GM23338 (cell line): Measurements from ENCODE around the gene OTOP2. TPM values are rescaled to one million over a fixed set of nuclear protein-coding genes. Genes with fewer than 3 reads are reported as not detected.

ENCODE experiments used
- ATAC-seq: fragments of 200-7000 bp; cut with Tn5 transposase; 3 replicates; pipeline ENCODE4 v1.9.1; 2020
- DNase-seq: peaks from one replicate; pipeline ENCODE4 v3.0.0-alpha.2; 2015; ENCODE audit warnings: low spot score
- H2AFZ ChIP-seq: fragments of 200-600 bp; sonication (generic); 2 replicates; pipeline ENCODE4 v1.8.0; 2016; ENCODE audit warnings: antibody characterized with exemption, mild to moderate bottlenecking, moderate library complexity
- H3F3A ChIP-seq: fragments of 200-600 bp; sonication (generic); replicated peaks from 2 replicates; pipeline ENCODE4 v1.8.0; 2017; ENCODE audit warnings: antibody characterized with exemption, mixed run types, low read depth
- H3K27ac ChIP-seq: fragments of 200-600 bp; sonication (generic); 2 replicates; pipeline ENCODE4 v1.6.1; 2016; ENCODE audit warnings: low read depth
- H3K27me3 ChIP-seq: fragments of 200-600 bp; sonication (generic); 2 replicates; pipeline ENCODE4 v1.8.0; 2016; ENCODE audit warnings: mild to moderate bottlenecking, mixed run types, moderate library complexity; ENCODE audit not compliant: insufficient read depth
- H3K36me3 ChIP-seq: fragments of 200-600 bp; sonication (generic); 2 replicates; pipeline ENCODE4 v1.8.0; 2016; ENCODE audit warnings: mild to moderate bottlenecking; ENCODE audit not compliant: insufficient read depth
- H3K4me1 ChIP-seq: fragments of 200-600 bp; sonication (generic); 2 replicates; pipeline ENCODE4 v1.8.0; 2016; ENCODE audit warnings: mild to moderate bottlenecking, moderate library complexity; ENCODE audit not compliant: insufficient read depth
- H3K4me2 ChIP-seq: fragments of 200-600 bp; sonication (generic); 2 replicates; pipeline ENCODE4 v1.7.1; 2017; ENCODE audit warnings: mixed run types
- H3K4me3 ChIP-seq: fragments of 200-600 bp; sonication (generic); 2 replicates; pipeline ENCODE4 v1.6.1; 2016; ENCODE audit warnings: mixed run types
- H3K79me2 ChIP-seq: fragments of 200-600 bp; sonication (generic); replicated peaks from 2 replicates; pipeline ENCODE4 v1.8.0; 2017; ENCODE audit warnings: mild to moderate bottlenecking; ENCODE audit not compliant: insufficient read depth
- H3K9me2 ChIP-seq: fragments of 200-600 bp; sonication (generic); 2 replicates; pipeline ENCODE4 v1.8.0; 2017; ENCODE audit not compliant: insufficient read depth
- H4K20me1 ChIP-seq: fragments of 200-600 bp; sonication (generic); replicated peaks from 2 replicates; pipeline ENCODE4 v1.8.0; 2017; ENCODE audit warnings: mild to moderate bottlenecking; ENCODE audit not compliant: insufficient read depth
- H3K27ac Mint-ChIP-seq: 2 replicates; pipeline ENCODE4 v1.8.0; 2020; ENCODE audit warnings: inconsistent platforms, mild to moderate bottlenecking, moderate library complexity, mixed read lengths
- H3K27me3 Mint-ChIP-seq: 3 replicates; pipeline ENCODE4 v1.8.0; 2022; ENCODE audit warnings: low read depth, mild to moderate bottlenecking, moderate library complexity, mixed read lengths, inconsistent platforms; ENCODE audit not compliant: insufficient read depth, poor library complexity
- H3K36me3 Mint-ChIP-seq: 3 replicates; pipeline ENCODE4 v1.8.0; 2021; ENCODE audit warnings: low read depth, mild to moderate bottlenecking, inconsistent platforms, moderate library complexity, mixed read lengths
- H3K4me1 Mint-ChIP-seq: 3 replicates; pipeline ENCODE4 v1.8.0; 2020; ENCODE audit warnings: mild to moderate bottlenecking, inconsistent platforms, mixed read lengths
- H3K4me3 Mint-ChIP-seq: 3 replicates; pipeline ENCODE4 v1.8.0; 2021; ENCODE audit warnings: moderate library complexity, mild to moderate bottlenecking, inconsistent platforms, mixed read lengths
- H3K9me3 Mint-ChIP-seq: 3 replicates; pipeline ENCODE4 v1.8.0; 2020; ENCODE audit warnings: moderate library complexity, mild to moderate bottlenecking, inconsistent platforms, mixed read lengths
- CREB1 ChIP-seq: fragments of 250-450 bp; sonication (Bioruptor Pico); IDR thresholded peaks from 2 replicates; pipeline ENCODE4 v1.5.0; 2020; ENCODE audit warnings: low read depth, mild to moderate bottlenecking, moderate library complexity
- CTCF ChIP-seq, 2 experiments: fragments of 200-600 bp in 1 of 2; sonication (generic) in 1 of 2; conservative IDR thresholded peaks; 2 replicates each; pipeline versions ENCODE4 v1.5.1 to v1.6.1; 2016 to 2017; ENCODE audit warnings: antibody characterized with exemption in 2 of 2, low read depth in 2 of 2, mild to moderate bottlenecking in 2 of 2, moderate library complexity in 1 of 2
- ETS1 ChIP-seq: IDR thresholded peaks from 2 replicates; pipeline ENCODE4 v1.6.1; 2016; ENCODE audit warnings: antibody characterized with exemption
- EZH2 ChIP-seq: fragments of 200-600 bp; sonication (generic); IDR thresholded peaks from one replicate; pipeline ENCODE4 v1.8.0; 2017; ENCODE audit warnings: antibody characterized with exemption, mild to moderate bottlenecking, low read depth; ENCODE audit not compliant: unreplicated experiment
- EZH2phosphoT487 ChIP-seq: fragments of 200-600 bp; sonication (generic); IDR thresholded peaks from one replicate; pipeline ENCODE4 v1.8.1; 2018; ENCODE audit warnings: antibody characterized with exemption; ENCODE audit not compliant: unreplicated experiment
- JUNB ChIP-seq: IDR thresholded peaks from one replicate; pipeline ENCODE4 v1.6.1; 2016; ENCODE audit warnings: antibody characterized with exemption; ENCODE audit not compliant: unreplicated experiment
- NANOG ChIP-seq: IDR thresholded peaks from 2 replicates; pipeline ENCODE4 v1.6.1; 2016; ENCODE audit warnings: antibody characterized with exemption, borderline replicate concordance
- POLR2AphosphoS5 ChIP-seq: IDR thresholded peaks from 2 replicates; pipeline ENCODE4 v1.6.1; 2016; ENCODE audit warnings: antibody characterized with exemption, low read depth
- STAT1 ChIP-seq: IDR thresholded peaks from one replicate; pipeline ENCODE4 v1.6.1; 2016; ENCODE audit warnings: antibody characterized with exemption; ENCODE audit not compliant: unreplicated experiment
- ZNF114 ChIP-seq: fragments of 250-450 bp; sonication (Bioruptor Pico); IDR thresholded peaks from 2 replicates; pipeline ENCODE4 v1.5.0; 2020; ENCODE audit warnings: mild to moderate bottlenecking, moderate library complexity
- ZNF331 ChIP-seq: fragments of 250-450 bp; sonication (Bioruptor Pico); IDR thresholded peaks from 2 replicates; pipeline ENCODE4 v1.5.0; 2020; ENCODE audit warnings: low read depth, mild to moderate bottlenecking, moderate library complexity
- ZNF462 ChIP-seq: fragments of 250-450 bp; sonication (Bioruptor Pico); IDR thresholded peaks from 2 replicates; pipeline ENCODE4 v1.5.0; 2020; ENCODE audit warnings: mild to moderate bottlenecking, moderate library complexity
- polyA plus RNA-seq: library from polyadenylated mRNA; unstranded; fragments of >200 nt; fragmentation: Nextera tagmentation; extraction: Ambion mirVana; gene quantifications from 2 replicates; pipeline ENCODE4 v1.2.1, GENCODE V29; 2016
- total RNA-seq: library from RNA; depleted of rRNA; stranded (reverse); fragments of >200 nt; shearing (Covaris generic); gene quantifications from 2 replicates; pipeline ENCODE4 v1.2.3, GENCODE V29; 2014

The OTOP2 gene
- total and polyA plus RNA-seq, 2 experiments from 2014 or later: not detected

GRCh38 chr17:74949455-74950115 lies 25.5 kb downstream of the OTOP2 start:
- Histone ChIP-seq H2AFZ (no peak overlapping the region), H3K36me3 (no peaks in the 10 kb centered on the region), H3K79me2 (no peaks in the 10 kb centered on the region), H3K4me3 (no peak overlapping the region), H4K20me1 (no peaks in the 10 kb centered on the region), H3K4me2 (no peak overlapping the region), H3K27ac (no peak overlapping the region), H3K27me3 (no peaks in the 10 kb centered on the region), H3K9me2 (no peaks in the 10 kb centered on the region), H3F3A (no peaks in the 10 kb centered on the region), H3K4me1 (peaks cover 5% of the 10 kb centered on the region; the same call in 1 of the 2 replicates)
- Mint-ChIP-seq H3K9me3 (no peaks in the 10 kb centered on the region), H3K36me3 (no peaks in the 10 kb centered on the region), H3K4me3 (no peak overlapping the region), H3K4me1 (peaks cover 9% of the 10 kb centered on the region; the same call in 2 of the 3 replicates), H3K27ac (no peak overlapping the region), H3K27me3 (peaks cover 8% of the 10 kb centered on the region)
- DNase-seq: no peak
- TF ChIP-seq ZNF462 (CRISPR knock-in tag) (no peak), CREB1 (CRISPR knock-in tag) (no peak), STAT1 (no peak)
- ATAC-seq: no peak

GRCh38 chr17:74950207-74950606 lies 26.1 kb downstream of the OTOP2 start:
- ATAC-seq: peak; percentile 20
- no peak for DNase-seq
- H3K79me2 ChIP-seq: no peaks in the 10 kb centered on the region
- TF ChIP-seq CTCF (conservative IDR thresholded peaks at IDR 0.05; ENCODE audit: low read depth in 2 of 2) (no peak), ZNF331 (no peak), ZNF114 (CRISPR knock-in tag) (no peak), POLR2AphosphoS5 (no peak), EZH2phosphoT487 (no peak), ETS1 (no peak), CREB1 (CRISPR knock-in tag) (no peak), NANOG (no peak), JUNB (no peak), EZH2 (no peak), STAT1 (no peak)

More at GRCh38 chr17:74950207-74950606, 26.1 kb downstream of the OTOP2 start:
- Histone ChIP-seq H3F3A (no peaks in the 10 kb centered on the region), H3K4me3 (no peak overlapping the region), H3K9me2 (no peaks in the 10 kb centered on the region), H3K36me3 (no peaks in the 10 kb centered on the region), H3K4me1 (peaks cover 5% of the 10 kb centered on the region; the same call in 1 of the 2 replicates), H2AFZ (no peak overlapping the region), H3K27me3 (no peaks in the 10 kb centered on the region), H3K27ac (no peak overlapping the region), H3K4me2 (no peak overlapping the region), H4K20me1 (no peaks in the 10 kb centered on the region)
- Mint-ChIP-seq H3K36me3 (no peaks in the 10 kb centered on the region), H3K4me3 (no peak overlapping the region), H3K9me3 (no peaks in the 10 kb centered on the region), H3K27ac (no peak overlapping the region), H3K27me3 (peaks cover 10% of the 10 kb centered on the region), H3K4me1 (peaks cover 9% of the 10 kb centered on the region; the same call in 2 of the 3 replicates)
